SK-N-MC (cell line): ENCODE measurements around the gene ATAD3C.

Experiments
- EZH2 ChIP-seq: fragments of 200-600 bp; sonication (generic); IDR thresholded peaks from one replicate; pipeline ENCODE4 v1.6.1; 2017; ENCODE audit warnings: antibody characterized with exemption
- POLR2AphosphoS5 ChIP-seq: IDR thresholded peaks from 2 replicates; pipeline ENCODE4 v1.6.1; 2012; ENCODE audit warnings: mild to moderate bottlenecking, low read depth, low read length, borderline replicate concordance

DNA sequence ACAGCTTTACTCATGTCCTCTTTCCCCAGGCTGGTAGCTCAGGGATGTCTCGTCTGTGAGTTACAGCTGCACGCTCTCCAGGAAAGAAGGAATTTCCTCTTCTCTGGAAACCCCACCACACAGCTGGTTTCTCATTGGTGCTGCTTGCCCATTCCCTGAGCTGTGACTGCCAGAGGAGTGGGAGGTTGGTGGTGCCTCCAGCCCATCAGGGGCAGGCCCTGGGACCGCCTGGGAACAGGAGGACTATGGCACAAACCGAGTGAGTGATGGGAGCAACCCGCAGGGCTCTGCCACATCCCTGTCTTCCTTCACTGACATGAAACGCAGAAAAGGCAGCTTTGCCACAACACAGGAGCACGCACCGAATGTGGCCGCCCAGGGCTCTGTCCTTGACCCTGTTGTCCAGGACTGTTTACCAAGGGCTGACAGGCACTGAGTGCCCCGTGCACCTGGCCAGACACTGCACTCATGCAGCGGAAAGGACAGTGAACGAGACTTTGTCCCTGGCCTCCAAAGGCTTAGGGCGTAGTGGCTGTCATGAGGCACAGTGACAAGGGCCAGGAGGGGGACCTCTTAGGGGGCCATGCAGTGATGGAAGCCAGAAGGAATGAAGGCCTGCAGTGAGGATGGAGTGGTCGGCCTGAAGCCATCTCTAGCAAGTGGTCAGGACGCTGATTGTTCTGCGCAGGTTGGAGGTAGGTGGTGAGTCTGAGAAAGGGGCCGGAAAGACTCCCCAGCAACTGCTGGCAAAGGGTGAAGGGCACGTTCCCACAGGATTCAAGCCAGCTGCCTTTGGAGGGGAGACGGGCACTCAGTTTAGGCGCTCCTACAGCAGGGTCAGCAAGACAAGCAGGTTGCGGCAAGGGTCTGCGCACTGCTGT is 48.7 kb upstream of the ATAD3C start:
- no peak for TF ChIP-seq EZH2
- peak; percentile 30; the same call in 1 of the 2 replicates for TF ChIP-seq POLR2AphosphoS5
